RWPE1 (cell line): ENCODE measurements around the gene SF3B6.
A peak's percentile ranks its signal among the peaks of the same experiment; 100 is the strongest.

Experiments used
- CTCF ChIA-PET: fragments of 350-600 bp; sonication (Branson Sonifier 250); formaldehyde crosslinking; extraction: SDS; loops from one replicate; lab custom pipeline; 2021; lab: Yijun Ruan, JAX
- POLR2A ChIA-PET: fragments of 400-600 bp; formaldehyde crosslinking; extraction: SDS; loops from one replicate; lab custom pipeline; 2020; ENCODE audit warnings: antibody characterized with exemption; ENCODE audit not compliant: low non-redundant PET; lab: Yijun Ruan, JAX
- DNase-seq: peaks from one replicate; pipeline ENCODE4 v3.0.0; 2012; ENCODE audit warnings: low spot score
- H3K27ac ChIP-seq: fragments of 450-650 bp; 2 replicates; pipeline ENCODE4 v1.5.1; 2017
- TF ChIP-seq, protein P1 (sequence below): fragments of 450-650 bp; conservative IDR thresholded peaks from 2 replicates; pipeline ENCODE4 v1.5.1; 2017; ENCODE audit warnings: low read depth, mild to moderate bottlenecking

The SF3B6 gene, protein sequence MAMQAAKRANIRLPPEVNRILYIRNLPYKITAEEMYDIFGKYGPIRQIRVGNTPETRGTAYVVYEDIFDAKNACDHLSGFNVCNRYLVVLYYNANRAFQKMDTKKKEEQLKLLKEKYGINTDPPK

DNA sequence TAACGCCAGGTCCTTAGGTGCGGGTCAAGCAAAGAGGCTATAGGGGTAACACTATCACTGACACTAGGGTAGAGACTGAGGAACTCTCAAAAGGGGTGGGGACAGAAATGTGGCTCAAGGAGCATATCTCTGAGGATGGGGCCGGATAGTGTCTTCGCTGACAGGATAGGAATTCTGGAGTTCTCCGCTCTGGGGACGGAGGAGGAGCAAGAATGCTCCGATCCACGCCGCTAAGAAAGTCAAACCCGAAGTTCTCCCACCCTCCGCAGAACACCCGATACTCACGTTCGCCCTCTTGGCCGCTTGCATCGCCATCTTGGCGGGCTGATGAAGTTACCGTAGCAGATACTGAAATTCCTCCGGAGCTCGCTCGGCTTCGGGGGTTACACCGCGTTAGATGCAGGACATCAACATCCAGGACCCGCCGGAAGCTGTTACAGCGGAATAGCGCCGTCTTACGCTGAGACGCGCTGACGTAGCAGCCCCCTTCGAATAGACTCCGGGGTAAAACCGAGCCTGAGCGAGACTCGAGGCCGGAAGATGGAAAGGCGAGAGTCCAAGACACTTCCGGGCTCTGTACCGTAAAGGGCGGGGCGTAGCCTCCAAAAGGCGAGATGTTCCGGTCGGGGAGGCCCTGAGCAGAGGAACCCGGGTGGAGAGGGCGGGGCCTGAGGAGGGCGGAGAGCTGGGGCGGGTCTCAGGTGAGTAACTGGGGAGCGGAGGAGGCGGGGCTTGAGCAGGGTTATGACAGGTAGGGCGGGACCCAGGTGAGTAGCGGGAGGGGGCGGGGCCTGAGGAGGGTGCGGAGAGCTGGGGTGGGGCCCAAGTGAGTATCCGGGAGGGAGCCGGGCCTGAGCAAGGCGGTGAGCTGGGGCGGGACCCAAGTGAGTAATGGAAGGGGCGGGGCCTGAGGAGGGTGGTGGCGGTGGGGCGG, at the start of gene SF3B6:
Gene SF3B6, minus strand, starts transcription at position 412 of the 934 bp plus-strand sequence. Its CDS starts 97 bp downstream, at position 315.
- H3K27ac ChIP-seq, result peak within 1 kb of the TSS; percentile 90
- CTCF ChIA-PET, result interaction anchor here (0.6 to 1.6 kb wide), 3 partner anchors 97 to 150 kb away, joined by 3 to 5 read pairs (median 4); partner anchors contain the start of gene ATAD2B
- TF ChIP-seq, protein P1, sequence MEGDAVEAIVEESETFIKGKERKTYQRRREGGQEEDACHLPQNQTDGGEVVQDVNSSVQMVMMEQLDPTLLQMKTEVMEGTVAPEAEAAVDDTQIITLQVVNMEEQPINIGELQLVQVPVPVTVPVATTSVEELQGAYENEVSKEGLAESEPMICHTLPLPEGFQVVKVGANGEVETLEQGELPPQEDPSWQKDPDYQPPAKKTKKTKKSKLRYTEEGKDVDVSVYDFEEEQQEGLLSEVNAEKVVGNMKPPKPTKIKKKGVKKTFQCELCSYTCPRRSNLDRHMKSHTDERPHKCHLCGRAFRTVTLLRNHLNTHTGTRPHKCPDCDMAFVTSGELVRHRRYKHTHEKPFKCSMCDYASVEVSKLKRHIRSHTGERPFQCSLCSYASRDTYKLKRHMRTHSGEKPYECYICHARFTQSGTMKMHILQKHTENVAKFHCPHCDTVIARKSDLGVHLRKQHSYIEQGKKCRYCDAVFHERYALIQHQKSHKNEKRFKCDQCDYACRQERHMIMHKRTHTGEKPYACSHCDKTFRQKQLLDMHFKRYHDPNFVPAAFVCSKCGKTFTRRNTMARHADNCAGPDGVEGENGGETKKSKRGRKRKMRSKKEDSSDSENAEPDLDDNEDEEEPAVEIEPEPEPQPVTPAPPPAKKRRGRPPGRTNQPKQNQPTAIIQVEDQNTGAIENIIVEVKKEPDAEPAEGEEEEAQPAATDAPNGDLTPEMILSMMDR, result no peak
- POLR2A ChIA-PET, result interaction anchor here (0.5 to 1.0 kb wide), 3 partner anchors 30 to 149 kb away, joined by 3 to 6 read pairs (median 3); partner anchors contain the start of gene ATAD2B
- DNase-seq, result peak; percentile 97

GRCh38 chr2:24123922-24124580, 47.9 kb upstream of the SF3B6 start:
- no peak for DNase-seq
- H3K27ac ChIP-seq, result peak overlapping the region; percentile 72
- POLR2A ChIA-PET, result no interaction called here
- TF ChIP-seq, protein P1, result no peak
- CTCF ChIA-PET, result interaction anchor here (1.0 to 2.3 kb wide), 2 partner anchors 19 to 40 kb away, joined by 4 to 10 read pairs; partner anchors contain the start of gene TP53I3

- peak within 1 kb of the TSS; percentile 72 for H3K27ac ChIP-seq
- ChIA-PET POLR2A (no interaction called here), CTCF (interaction anchor here (2.3 kb wide), 1 partner anchor 39 kb away, joined by 10 read pairs; the partner anchor contains the start of gene TP53I3)
- TF ChIP-seq, protein P1, result no peak
- peak; percentile 79 for DNase-seq
Observed at GRCh38 chr2:24123195-24123921, 47.2 kb upstream of the SF3B6 start, which contains the start of the genes FAM228B and PFN4. FAM228B (plus strand) TSS chr2:24123469; CDS start chr2:24124362, 893 bp downstream. PFN4 (minus strand) TSS chr2:24123334; CDS start chr2:24122535, 799 bp downstream.

GRCh38 chr2:24122366-24123194, 46.5 kb upstream of the SF3B6 start:
- POLR2A ChIA-PET, result interaction anchor here (0.6 kb wide), 1 partner anchor 194 kb away, joined by 3 read pairs; no protein-coding TSS in a partner anchor
- TF ChIP-seq, protein P1, result no peak
- peak overlapping the region; percentile 72 for H3K27ac ChIP-seq
- no peak for DNase-seq
- CTCF ChIA-PET, result interaction anchor here (0.6 to 0.7 kb wide), 2 partner anchors 32 to 38 kb away, joined by 4 to 6 read pairs; partner anchors contain the start of gene TP53I3

GRCh38 chr2:24121469-24121868, 45.3 kb upstream of the SF3B6 start:
- CTCF ChIA-PET, result interaction anchor here (0.7 kb wide), 1 partner anchor 297 kb away, joined by 3 read pairs; no protein-coding TSS in a partner anchor
- TF ChIP-seq, protein P1, result no peak
- no peak for DNase-seq
- POLR2A ChIA-PET, result no interaction called here
- H3K27ac ChIP-seq, result no peak overlapping the region
